Measurements from ENCODE around the gene OR2J3. TPM values are rescaled to one million over a fixed set of nuclear protein-coding genes. Genes with fewer than 3 reads are reported as not detected.
"Not testable (repeated sequence)": the region's sequence is repeated elsewhere in the genome, so short reads cannot be mapped to it uniquely, and the experiment has no call there.

OR2J3 gene
- total and polyA plus RNA-seq, 9 donors = not detected

- not testable (repeated sequence) for H3K9me3 ChIP-seq (replicated peaks; ENCODE audit: control insufficient read depth, low read depth, low read length); H3K36me3 ChIP-seq (ENCODE audit: control insufficient read depth, insufficient read depth, low read length); H3K27me3 ChIP-seq (ENCODE audit: control insufficient read depth, insufficient read depth, low read length); H3K4me3 ChIP-seq (ENCODE audit: low read length); H3K27ac ChIP-seq (ENCODE audit: low read length); H3K4me1 ChIP-seq (ENCODE audit: control insufficient read depth, insufficient read depth, low read length); DNase-seq
- no CpG with 5 or more reads among the region's 1 CpG for WGBS (ENCODE audit: insufficient coverage)
Observed at GRCh38 chr6:29155182-29155581, 47.3 kb downstream of the OR2J3 start.

DNA sequence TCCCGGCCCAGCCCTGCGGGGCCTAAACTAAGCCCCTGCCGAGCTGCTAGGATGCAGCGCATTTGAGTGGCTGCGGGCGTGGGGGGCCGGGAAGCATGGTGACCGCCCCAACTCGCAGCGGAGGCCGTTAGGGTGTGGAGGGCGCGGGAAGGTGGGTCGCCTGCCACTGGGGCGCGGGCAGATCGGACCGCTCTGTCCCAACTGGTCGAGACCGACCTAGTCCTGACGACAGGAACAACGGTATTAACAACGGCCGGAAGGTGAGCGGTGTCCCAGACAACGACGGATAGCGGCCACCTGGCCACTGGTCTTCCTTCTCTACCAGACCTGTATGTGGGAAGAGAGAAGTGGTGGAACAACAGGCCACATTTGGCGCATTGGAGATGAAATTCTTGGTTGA lies 52.1 kb downstream of the OR2J3 start:
- not testable (repeated sequence) for H3K36me3 ChIP-seq (ENCODE audit: control insufficient read depth, insufficient read depth, low read length); H3K4me3 ChIP-seq (ENCODE audit: low read length); H3K4me1 ChIP-seq (ENCODE audit: control insufficient read depth, insufficient read depth, low read length); H3K27ac ChIP-seq (ENCODE audit: low read length); DNase-seq; H3K9me3 ChIP-seq (replicated peaks; ENCODE audit: control insufficient read depth, low read depth, low read length); H3K27me3 ChIP-seq (ENCODE audit: control insufficient read depth, insufficient read depth, low read length)
- WGBS (ENCODE audit: insufficient coverage) = 83% methylated on average over 6 of the region's 29 CpGs

Other genes with a start within 250 kb of the OR2J3 start
- gene TRIM27, start 184.1 kb upstream of the OR2J3 start, total RNA-seq = 47.7 TPM
- 10 to 100 TPM; 39.6 to 52.3 (median 45.8) TPM for gene TRIM27, start 184.1 kb upstream of the OR2J3 start, polyA plus RNA-seq (ENCODE audit: insufficient read depth in 1 of 8, insufficient read length in 8 of 8, low replicate concordance in 1 of 8)
- 2.3 TPM for gene ZNF311, start 102.7 kb upstream of the OR2J3 start, total RNA-seq
- 1 to 10 TPM; 1.5 to 2.7 (median 2.2) TPM for gene ZNF311, start 102.7 kb upstream of the OR2J3 start, polyA plus RNA-seq (ENCODE audit: insufficient read depth in 1 of 8, insufficient read length in 8 of 8, low replicate concordance in 1 of 8)
- gene OR2W1, start 62.9 kb upstream of the OR2J3 start, total RNA-seq = not detected
- gene OR2W1, start 62.9 kb upstream of the OR2J3 start, polyA plus RNA-seq (ENCODE audit: insufficient read depth in 1 of 8, insufficient read length in 8 of 8, low replicate concordance in 1 of 8) = not detected
- gene OR2B3, start 20.7 kb upstream of the OR2J3 start, total RNA-seq = not detected
- not detected for gene OR2B3, start 20.7 kb upstream of the OR2J3 start, polyA plus RNA-seq (ENCODE audit: insufficient read depth in 1 of 8, insufficient read length in 8 of 8, low replicate concordance in 1 of 8)
- gene OR2J1, start 8.6 kb upstream of the OR2J3 start, total RNA-seq = not detected
- gene OR2J1, start 8.6 kb upstream of the OR2J3 start, polyA plus RNA-seq (ENCODE audit: insufficient read depth in 1 of 8, insufficient read length in 8 of 8, low replicate concordance in 1 of 8) = not detected
- gene OR2J2, start 62.8 kb downstream of the OR2J3 start, total RNA-seq = not detected
- gene OR2J2, start 62.8 kb downstream of the OR2J3 start, polyA plus RNA-seq (ENCODE audit: insufficient read depth in 1 of 8, insufficient read length in 8 of 8, low replicate concordance in 1 of 8) = not detected
- gene OR14J1, start 193.6 kb downstream of the OR2J3 start, total RNA-seq = not detected
- gene OR14J1, start 193.6 kb downstream of the OR2J3 start, polyA plus RNA-seq (ENCODE audit: insufficient read depth in 1 of 8, insufficient read length in 8 of 8, low replicate concordance in 1 of 8) = under 1 TPM in 6 of 8 donors, not detected in 2; 0.02 to 0.12 (median 0.05) TPM

Data from muscle of leg (tissue), 11 donors.